NAMALWA (cell line): ENCODE data around the gene SIGLEC1.

ENCODE experiments used
- DNase-seq: peaks from one replicate; pipeline ENCODE4 v3.0.0-alpha.2; 2015; ENCODE audit warnings: low spot score

SIGLEC1 gene

DNA sequence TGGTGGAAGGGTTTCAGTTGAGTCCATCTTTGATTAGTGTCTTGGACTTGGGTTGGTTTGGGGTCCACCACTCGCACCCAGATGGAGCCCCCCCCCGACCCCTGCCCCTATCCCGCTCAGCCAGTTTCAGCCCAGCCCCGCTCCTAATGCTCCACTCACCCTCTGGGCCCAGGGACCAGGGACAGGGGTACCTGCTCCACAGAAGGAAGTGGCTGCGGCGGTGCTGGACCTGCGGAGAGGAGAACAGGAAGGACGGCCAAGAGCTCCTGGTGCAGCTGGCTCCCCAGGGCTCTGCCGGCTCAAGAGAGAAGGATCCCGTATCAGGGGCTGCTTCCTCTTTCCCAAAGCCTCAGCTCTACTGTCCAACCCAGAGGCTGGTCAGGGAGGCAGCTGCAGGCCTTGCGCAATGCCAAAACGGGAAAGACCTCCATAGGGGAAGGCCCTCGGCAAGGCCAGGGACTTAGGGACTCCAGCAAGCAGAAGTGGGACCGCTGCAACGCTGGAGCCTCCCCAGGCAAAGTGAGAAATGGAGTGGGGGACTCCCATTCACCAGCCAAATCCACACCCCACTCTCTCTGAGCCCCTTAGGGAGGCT lies at the start of gene SIGLEC1:
Gene SIGLEC1 (minus strand): TSS at position 322 of the 595 bp plus-strand sequence. CDS start 5,472 bp downstream, outside the sequence.
- no peak for DNase-seq

DNA sequence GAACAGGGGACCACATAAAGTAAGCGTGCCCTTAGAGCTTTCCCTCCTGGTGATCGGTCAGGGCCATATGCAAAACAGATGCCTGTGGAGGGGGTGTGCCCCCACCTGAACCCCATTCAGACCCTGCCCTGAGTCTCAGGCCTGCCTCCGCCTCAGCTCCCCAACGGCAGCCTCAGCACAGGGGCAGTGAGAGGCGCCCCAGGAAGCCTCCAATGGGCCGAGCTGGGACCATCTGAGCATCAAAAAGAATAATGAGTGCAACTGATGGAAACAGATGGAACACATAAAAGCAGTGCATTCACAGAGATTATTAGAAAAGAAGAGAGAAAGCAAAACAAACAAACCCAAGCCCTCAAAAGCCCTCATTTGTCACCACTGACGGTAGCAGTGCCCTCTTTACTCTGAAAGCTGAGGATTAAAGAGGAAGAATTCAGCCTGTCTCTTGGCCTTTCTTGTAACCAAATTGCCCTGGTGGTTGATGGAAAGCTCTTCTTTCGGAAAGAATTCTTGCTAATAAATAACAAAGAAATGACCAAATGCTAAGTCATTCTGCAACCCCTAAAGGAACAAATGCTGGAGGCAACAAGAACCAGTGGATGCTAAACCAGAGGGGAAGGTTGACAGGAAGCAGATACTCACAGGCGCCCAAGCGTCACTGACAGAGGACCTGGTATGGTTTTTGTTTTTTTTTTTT lies 48.4 kb upstream of the SIGLEC1 start:
- no peak for DNase-seq

DNA sequence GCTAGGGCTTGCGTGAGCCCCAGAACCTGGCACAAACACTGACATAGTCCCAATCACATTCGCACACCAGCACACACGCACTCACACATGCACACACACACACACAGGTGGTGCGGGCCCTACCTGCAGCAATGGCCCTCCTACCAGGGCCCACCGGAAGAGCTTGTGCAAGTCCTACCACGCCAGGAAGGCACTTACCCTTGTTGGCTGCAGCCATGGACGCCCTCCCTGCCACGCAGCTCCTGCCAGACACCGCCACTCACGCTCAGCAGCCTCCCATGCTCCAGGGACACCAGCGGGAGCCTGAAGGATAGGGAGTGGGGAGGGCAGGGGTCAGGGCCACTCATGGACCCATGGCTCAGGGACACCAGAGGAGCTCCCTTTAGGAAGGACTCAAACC lies 47.5 kb upstream of the SIGLEC1 start:
- no peak for DNase-seq

GRCh38 chr20:3759316-3759823 lies 47.0 kb upstream of the SIGLEC1 start:
- DNase-seq, result no peak

DNA sequence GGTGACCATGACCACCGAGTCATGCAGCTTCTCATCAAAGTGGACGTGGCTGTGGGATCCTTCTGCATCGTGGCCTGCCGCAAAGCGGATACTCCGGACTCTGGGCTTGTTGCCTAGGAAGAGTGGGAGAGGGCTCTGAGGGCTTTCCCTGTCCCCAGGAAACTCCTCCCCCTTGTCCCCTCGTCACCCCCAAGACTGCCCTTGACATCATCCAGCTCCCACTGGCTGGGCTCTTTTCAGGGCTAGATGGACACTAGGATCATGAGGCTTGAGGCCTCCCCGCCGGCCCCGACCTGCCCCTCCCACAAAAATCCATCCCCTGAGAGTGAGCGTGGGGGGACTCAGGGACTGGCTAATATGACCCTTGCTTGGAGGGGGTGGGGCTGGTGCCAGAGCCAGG lies 46.2 kb upstream of the SIGLEC1 start:
- DNase-seq, result no peak

DNA sequence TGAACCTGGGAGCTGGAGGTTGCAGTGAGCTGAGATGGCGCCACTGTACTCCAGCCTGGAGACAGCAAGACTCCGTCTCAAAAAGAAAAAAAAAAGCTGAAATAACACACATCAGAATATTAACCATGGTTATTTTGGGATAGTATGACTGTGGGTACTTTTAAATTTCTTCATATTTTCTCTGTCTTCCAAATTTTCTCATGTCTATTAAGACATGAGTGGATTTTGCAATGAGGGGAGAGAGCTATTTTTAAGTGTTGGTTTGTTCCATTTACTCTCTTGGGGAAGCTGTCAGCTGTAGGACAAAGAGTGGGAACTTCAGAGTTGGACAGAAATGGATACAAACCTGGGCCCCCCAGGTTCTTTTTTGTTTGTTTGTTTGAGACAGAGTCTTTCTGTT lies 44.9 kb upstream of the SIGLEC1 start:
- DNase-seq, result no peak

- DNase-seq, result no peak
These were observed 43.5 kb upstream of the SIGLEC1 start for GRCh38 chr20:3755814-3756480.

DNA sequence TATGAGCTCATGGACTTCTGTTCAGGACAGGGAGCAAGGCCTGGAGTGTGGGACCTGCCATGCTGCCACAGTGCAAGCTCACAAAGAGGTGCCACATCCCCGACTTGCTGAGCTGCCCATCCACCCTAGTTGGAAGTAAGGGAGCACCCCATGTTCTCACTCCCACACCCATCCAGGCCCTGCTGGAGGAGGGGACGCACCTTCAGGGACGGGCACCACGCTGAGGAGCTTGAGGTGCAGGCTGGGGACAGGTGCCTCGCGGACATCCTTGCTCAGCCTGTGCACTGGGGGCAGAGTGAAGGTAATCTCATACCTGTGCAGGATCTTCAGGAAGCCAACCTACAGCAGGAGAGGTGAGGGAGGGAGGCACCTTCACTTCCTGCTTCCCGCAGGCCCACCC lies 42.9 kb upstream of the SIGLEC1 start:
- no peak for DNase-seq

DNA sequence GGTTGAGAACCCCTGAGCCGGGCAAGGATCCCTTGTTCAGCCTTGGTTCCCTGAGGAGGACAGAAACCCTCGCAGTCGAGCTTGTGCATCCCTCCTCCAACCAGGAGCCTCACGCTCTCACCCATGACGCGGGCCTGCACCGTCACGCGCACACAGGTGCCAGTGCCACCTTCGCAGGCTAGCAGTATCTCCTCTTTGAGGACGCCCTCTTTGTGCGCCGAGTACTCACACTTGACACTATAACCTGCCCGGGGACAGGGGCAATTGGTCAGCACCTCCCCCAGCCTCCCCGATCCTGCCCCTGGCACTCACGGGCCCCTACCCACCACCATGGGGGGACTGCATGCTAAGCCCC lies 41.9 kb upstream of the SIGLEC1 start:
- no peak for DNase-seq

- no peak for DNase-seq
These were observed 41.3 kb upstream of the SIGLEC1 start for GRCh38 chr20:3753501-3754275.

- DNase-seq, result peak; percentile 69
These were observed 40.7 kb upstream of the SIGLEC1 start for GRCh38 chr20:3753098-3753497.

DNA sequence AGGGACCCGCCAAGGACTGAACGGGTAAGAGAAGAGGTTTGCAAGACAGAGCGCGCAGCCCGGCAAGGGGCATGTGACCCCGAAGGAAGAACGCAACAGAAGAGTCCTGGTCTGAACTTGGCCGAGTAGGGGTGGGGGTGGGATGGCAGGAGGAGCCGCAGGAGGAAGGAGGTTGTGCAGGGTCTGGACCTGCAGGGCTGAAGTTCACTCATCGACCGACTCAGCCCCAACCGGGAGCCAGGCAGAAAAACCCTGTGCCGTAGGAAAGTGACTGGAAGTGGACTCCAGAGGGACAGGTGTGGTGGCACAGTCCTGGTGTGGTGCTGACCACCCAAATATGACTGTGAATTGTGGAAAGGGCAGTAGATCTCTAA lies 40.0 kb upstream of the SIGLEC1 start:
- DNase-seq, result no peak

DNA sequence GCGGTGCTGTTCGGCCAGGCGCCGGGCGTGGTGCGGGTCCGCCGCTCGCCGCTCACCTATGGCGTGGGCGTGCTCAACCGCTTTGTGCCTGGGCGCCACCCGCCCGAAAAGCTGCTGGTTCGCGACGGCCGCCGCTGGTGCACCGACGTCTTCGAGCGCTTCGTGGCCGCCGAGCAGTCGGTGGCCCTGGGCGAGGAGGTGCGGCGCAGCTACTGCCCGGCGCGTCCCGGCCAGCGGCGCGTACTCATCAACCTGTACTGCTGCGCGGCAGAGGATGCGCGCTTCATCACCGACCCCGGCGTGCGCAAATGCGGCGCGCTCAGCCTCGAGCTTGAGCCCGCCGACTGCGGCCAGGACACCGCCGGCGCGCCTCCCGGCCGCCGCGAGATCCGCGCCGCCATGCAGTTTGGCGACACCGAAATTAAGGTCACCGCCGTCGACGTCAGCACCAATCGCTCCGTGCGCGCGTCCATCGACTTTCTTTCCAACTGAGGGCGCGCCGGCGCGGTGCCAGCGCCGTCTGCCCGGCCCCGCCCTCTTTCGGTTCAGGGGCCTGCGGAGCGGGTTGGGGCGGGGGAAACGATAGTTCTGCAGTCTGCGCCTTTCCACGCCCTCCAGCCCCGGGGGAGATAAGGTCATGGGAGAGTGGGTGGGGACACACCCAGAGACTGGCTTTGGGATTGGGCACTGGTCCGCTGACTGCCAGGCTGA lies 39.4 kb upstream of the SIGLEC1 start:
- DNase-seq, result no peak

DNA sequence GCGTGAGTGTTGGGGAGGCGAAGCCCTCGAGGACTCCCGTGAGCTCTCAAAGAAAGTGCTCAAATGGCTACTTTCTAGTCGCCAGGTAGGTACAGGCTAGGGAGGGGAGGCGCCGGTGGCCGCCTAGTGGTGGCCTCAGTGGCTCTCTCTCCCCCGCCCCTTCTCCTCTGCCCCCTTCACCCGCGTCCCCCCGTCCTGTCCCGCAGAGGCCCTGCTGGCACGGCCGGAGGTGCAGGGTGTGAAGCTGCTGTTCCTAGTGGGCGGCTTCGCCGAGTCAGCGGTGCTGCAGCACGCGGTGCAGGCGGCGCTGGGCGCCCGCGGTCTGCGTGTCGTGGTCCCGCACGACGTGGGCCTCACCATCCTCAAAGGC lies 38.9 kb upstream of the SIGLEC1 start:
- no peak for DNase-seq

DNA sequence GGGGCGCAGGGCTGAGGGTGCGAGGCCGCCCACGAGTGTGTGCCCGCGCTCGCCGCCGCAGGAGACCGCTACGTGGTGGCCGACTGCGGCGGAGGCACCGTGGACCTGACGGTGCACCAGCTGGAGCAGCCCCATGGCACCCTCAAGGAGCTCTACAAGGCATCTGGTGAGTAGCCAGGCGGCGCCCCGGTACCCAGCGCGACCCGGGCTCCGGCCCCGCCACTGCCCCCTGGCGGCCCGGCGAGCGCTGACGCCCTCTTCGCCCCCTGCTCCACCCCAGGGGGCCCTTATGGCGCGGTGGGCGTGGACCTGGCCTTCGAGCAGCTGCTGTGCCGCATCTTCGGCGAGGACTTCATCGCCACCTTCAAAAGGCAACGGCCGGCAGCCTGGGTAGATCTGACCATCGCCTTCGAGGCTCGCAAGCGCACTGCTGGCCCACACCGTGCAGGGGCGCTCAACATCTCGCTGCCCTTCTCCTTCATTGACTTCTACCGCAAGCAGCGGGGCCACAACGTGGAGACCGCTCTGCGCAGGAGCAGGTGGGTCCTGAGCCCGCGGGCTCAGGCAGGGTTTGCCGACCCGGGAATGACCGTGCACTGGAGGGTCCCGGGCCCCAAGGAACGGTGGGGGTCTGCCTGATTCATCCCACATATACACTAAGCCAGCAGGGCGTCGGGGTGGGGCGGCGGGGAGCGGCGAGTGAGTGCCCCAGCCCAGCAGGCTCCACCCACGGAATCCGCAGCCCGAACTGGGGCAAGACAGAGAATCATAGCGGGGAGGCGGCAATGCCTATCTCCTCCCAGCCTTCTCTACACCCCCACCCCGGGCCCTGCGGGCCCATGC lies 37.5 kb upstream of the SIGLEC1 start:
- DNase-seq, result no peak

DNA sequence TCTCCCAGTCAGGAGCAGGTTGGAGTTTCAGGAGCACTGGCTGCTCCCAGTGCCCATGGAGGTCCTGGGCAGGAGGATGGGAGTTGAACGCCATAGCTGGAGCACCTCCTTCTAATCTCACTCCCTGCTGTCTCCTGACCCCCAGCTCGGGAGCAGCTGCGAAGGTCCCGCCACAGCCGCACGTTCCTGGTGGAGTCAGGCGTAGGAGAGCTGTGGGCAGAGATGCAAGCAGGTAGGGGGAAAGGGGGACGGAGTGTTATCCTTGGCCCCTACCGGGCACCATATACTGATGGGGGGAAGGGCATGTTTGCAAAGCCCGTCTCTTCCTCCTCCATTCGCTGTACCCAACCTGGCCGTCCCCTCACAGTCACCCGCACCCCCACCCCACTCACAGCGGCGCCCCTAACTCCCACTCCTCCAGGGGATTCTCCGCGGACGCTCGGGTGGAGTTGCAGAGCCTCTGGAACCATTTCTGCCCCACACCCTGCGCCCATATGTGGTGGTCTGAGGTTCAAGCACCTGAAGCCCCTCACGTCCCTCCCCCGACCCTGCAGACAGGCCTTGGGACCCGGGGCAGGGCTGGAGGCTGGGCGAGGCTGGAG lies 36.8 kb upstream of the SIGLEC1 start:
- no peak for DNase-seq

- DNase-seq, result no peak
These were observed 35.7 kb upstream of the SIGLEC1 start for GRCh38 chr20:3748073-3748472.

DNA sequence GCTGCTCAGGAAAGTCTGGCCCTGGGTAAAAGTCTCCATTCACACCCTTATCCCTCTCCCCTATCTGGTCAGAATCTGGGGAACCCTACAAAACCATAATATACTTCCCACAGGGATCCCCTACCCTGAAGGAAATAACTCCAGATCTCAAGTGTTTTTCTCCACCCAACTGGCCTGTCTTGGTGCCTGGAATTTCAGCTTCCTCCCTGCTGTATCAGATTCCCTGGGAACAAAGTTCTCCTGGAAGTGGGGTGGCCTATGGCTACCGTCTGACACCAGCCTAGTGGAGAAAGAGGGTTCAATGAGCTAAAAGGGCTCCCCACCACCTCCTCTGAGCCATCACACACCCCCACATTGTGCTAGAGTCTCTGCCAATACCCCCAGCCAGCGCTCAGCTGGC lies 35.1 kb upstream of the SIGLEC1 start:
- no peak for DNase-seq

DNA sequence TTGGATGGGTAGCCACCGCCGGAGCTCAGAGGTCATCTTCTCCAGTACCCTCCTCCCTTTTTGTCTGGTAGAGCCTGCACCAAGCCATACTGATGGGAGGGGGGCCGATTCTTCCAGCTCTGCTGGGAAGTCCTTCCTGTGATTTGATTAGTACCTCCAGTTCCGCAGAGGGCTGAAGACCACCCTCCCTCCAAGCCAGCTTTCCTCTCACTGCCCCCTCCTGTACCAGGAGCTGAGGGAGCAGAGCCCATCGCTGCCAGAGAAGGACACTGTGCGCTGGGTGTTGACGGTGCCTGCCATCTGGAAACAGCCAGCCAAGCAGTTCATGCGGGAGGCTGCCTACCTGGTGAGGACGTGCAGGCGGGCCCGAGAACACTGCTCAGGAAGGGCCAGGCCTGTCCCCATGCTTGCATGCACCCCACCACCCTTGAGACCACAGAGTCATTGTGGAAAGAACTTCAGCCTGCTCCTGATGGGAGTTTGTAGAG lies 33.3 kb upstream of the SIGLEC1 start:
- DNase-seq, result no peak
